Stomach (tissue), 4 donors: ENCODE data around the gene RXFP4.

Source experiments
- CTCF ChIP-seq, 7 experiments: fragments of 450-650 bp in 4 of 7; fragments of 200-600 bp in 3 of 7; sonication (generic) in 3 of 7; IDR thresholded peaks; one replicate each; pipeline ENCODE4 v1.5.1; 2016 to 2019; ENCODE audit warnings: antibody characterized with exemption in 7 of 7, control low read depth in 2 of 7, mild to moderate bottlenecking in 1 of 7
- EP300 ChIP-seq: sonication (generic); formaldehyde crosslinking; IDR thresholded peaks from one replicate; pipeline ENCODE4 v1.6.1; 2017; ENCODE audit warnings: antibody characterized with exemption
- POLR2AphosphoS5 ChIP-seq, 3 donors: sonication (generic); formaldehyde crosslinking; IDR thresholded peaks; one replicate each; pipeline ENCODE4 v1.6.1; 2016; ENCODE audit warnings: antibody characterized with exemption in 3 of 3

GRCh38 chr1:155934936-155935590, 6.4 kb upstream of the RXFP4 start:
- TF ChIP-seq CTCF (IDR thresholded peaks at IDR 0.05) (no peak), EP300 (no peak), POLR2AphosphoS5 (IDR thresholded peaks at IDR 0.05) (no peak)
